Measurements from ENCODE around the gene IGSF21.
A peak's percentile ranks its signal among the peaks of the same experiment; 100 is the strongest.

DNA sequence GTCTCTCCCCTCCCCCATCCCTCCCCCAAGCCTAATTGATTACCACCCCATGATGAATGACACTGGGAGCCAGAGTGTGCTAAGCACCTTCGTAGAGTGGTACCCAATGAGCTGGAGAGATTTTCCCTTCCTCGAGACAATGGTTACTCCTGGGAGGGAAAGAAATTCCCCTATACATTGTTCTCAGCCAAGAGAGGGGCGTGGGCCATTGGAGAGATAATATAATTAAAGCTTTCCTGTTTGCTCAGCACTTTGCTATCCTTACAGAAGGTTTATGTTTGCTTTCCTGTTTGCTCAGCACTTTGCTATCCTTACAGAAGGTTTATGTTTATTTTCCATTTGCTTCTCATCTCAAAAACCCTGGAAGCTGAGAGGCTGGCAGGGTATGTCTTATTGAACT is 247.0 kb downstream of the IGSF21 start:
- TF ChIP-seq EZH2 (IDR thresholded peaks at IDR 0.05) (no peak), POLR2AphosphoS5 (IDR thresholded peaks at IDR 0.05; ENCODE audit: borderline replicate concordance, low read depth, low read length) (peak; percentile 44; the same call in 1 of the 2 replicates)

Data from SK-N-MC (cell line).